Loucy (cell line): ENCODE measurements around the gene PCSK9.

ENCODE experiments used
- H2AFZ ChIP-seq: fragments of 200-600 bp; sonication (generic); 2 replicates; pipeline ENCODE4 v1.6.0; 2016; ENCODE audit warnings: antibody characterized with exemption, mild to moderate bottlenecking, low read length, moderate library complexity
- H3F3A ChIP-seq: fragments of 200-600 bp; 2 replicates; pipeline ENCODE4 v1.6.0; 2016; ENCODE audit warnings: antibody characterized with exemption, low read depth, mild to moderate bottlenecking
- H3K27me3 ChIP-seq: fragments of 200-600 bp; sonication (generic); 2 replicates; pipeline ENCODE4 v1.6.1; 2014; ENCODE audit warnings: low read length, mild to moderate bottlenecking; ENCODE audit not compliant: insufficient read depth, poor library complexity, severe bottlenecking
- H3K36me3 ChIP-seq: fragments of 200-600 bp; sonication (generic); 2 replicates; pipeline ENCODE4 v1.6.1; 2016; ENCODE audit warnings: low read length; ENCODE audit not compliant: insufficient read depth
- H3K4me1 ChIP-seq: fragments of 200-600 bp; sonication (generic); 2 replicates; pipeline ENCODE4 v1.5.1; 2014; ENCODE audit warnings: low read length, mild to moderate bottlenecking; ENCODE audit not compliant: insufficient read depth, poor library complexity, severe bottlenecking
- H3K4me2 ChIP-seq: fragments of 200-600 bp; sonication (generic); 2 replicates; pipeline ENCODE4 v1.6.0; 2014; ENCODE audit warnings: antibody characterized with exemption, low read length, low read depth, mild to moderate bottlenecking; ENCODE audit not compliant: poor library complexity, severe bottlenecking
- H3K4me3 ChIP-seq: fragments of 200-600 bp; sonication (generic); 2 replicates; pipeline ENCODE4 v1.5.1; 2014; ENCODE audit warnings: low read length, mild to moderate bottlenecking, mixed read lengths; ENCODE audit not compliant: poor library complexity, severe bottlenecking
- H3K79me2 ChIP-seq: fragments of 200-600 bp; sonication (generic); 2 replicates; pipeline ENCODE4 v1.6.1; 2014; ENCODE audit warnings: low read length; ENCODE audit not compliant: insufficient read depth
- H3K9ac ChIP-seq: fragments of 200-600 bp; sonication (generic); 2 replicates; pipeline ENCODE4 v1.6.0; 2014; ENCODE audit warnings: mild to moderate bottlenecking, low read depth, low read length, moderate library complexity; ENCODE audit not compliant: poor library complexity, severe bottlenecking
- H3K9me2 ChIP-seq: fragments of 200-600 bp; sonication (generic); replicated peaks from 2 replicates; pipeline ENCODE4 v1.6.1; 2016; ENCODE audit warnings: low read depth, low read length, mixed read lengths
- H3K9me3 ChIP-seq: fragments of 200-600 bp; sonication (generic); 2 replicates; pipeline ENCODE4 v1.6.1; 2014; ENCODE audit warnings: mild to moderate bottlenecking, antibody characterized with exemption, low read length, low read depth; ENCODE audit not compliant: insufficient read depth
- H4K20me1 ChIP-seq: fragments of 200-600 bp; sonication (generic); 2 replicates; pipeline ENCODE4 v1.6.0; 2014; ENCODE audit warnings: antibody characterized with exemption, low read length, mild to moderate bottlenecking; ENCODE audit not compliant: insufficient read depth, poor library complexity, severe bottlenecking
- CTCF ChIP-seq: fragments of 200-600 bp; sonication (generic); conservative IDR thresholded peaks from 2 replicates; pipeline ENCODE4 v1.5.1; 2014; ENCODE audit warnings: mild to moderate bottlenecking, antibody characterized with exemption, low read length
- EZH2phosphoT487 ChIP-seq: fragments of 200-600 bp; IDR thresholded peaks from 2 replicates; pipeline ENCODE4 v1.6.1; 2018; ENCODE audit warnings: antibody characterized with exemption, mild to moderate bottlenecking, moderate library complexity, borderline replicate concordance

PCSK9 gene

GRCh38 chr1:55039342-55040082 lies at the start of gene PCSK9:
TSS of gene PCSK9 (plus strand) at chr1:55039548. CDS start at chr1:55039838, 290 bp downstream.
- H3K79me2 ChIP-seq = no peaks in the 10 kb centered on the region
- no peaks in the 10 kb centered on the region for H4K20me1 ChIP-seq
- no peaks in the 10 kb centered on the region for H3F3A ChIP-seq
- H3K4me3 ChIP-seq = no peak within 1 kb of the TSS
- H3K4me1 ChIP-seq = no peaks in the 10 kb centered on the region
- no peaks in the 10 kb centered on the region for H3K36me3 ChIP-seq
- H3K9me3 ChIP-seq = no peaks in the 10 kb centered on the region
- H3K27me3 ChIP-seq = no peaks in the 10 kb centered on the region
- no peak for TF ChIP-seq CTCF
- TF ChIP-seq EZH2phosphoT487 = no peak
- no peaks in the 10 kb centered on the region for H3K9me2 ChIP-seq
- no peak within 1 kb of the TSS for H3K9ac ChIP-seq
- no peak within 1 kb of the TSS for H3K4me2 ChIP-seq
- no peak within 1 kb of the TSS for H2AFZ ChIP-seq

- no peak overlapping the region for H3K4me2 ChIP-seq
- no peak overlapping the region for H3K9ac ChIP-seq
- H2AFZ ChIP-seq = no peak overlapping the region
- H3K27me3 ChIP-seq = no peaks in the 10 kb centered on the region
- no peaks in the 10 kb centered on the region for H3K79me2 ChIP-seq
- no peaks in the 10 kb centered on the region for H3F3A ChIP-seq
- H3K36me3 ChIP-seq = no peaks in the 10 kb centered on the region
- TF ChIP-seq EZH2phosphoT487 = no peak
- no peaks in the 10 kb centered on the region for H3K4me1 ChIP-seq
- no peaks in the 10 kb centered on the region for H3K9me3 ChIP-seq
- no peaks in the 10 kb centered on the region for H4K20me1 ChIP-seq
- no peak overlapping the region for H3K4me3 ChIP-seq
- no peaks in the 10 kb centered on the region for H3K9me2 ChIP-seq
Observed at GRCh38 chr1:54989968-54990810, 49.2 kb upstream of the PCSK9 start.

- TF ChIP-seq CTCF (no peak), EZH2phosphoT487 (no peak)
- H3K9ac ChIP-seq = no peak overlapping the region
- no peaks in the 10 kb centered on the region for H3K9me3 ChIP-seq
- H3K36me3 ChIP-seq = no peaks in the 10 kb centered on the region
- no peak overlapping the region for H3K4me2 ChIP-seq
- no peaks in the 10 kb centered on the region for H3F3A ChIP-seq
- no peaks in the 10 kb centered on the region for H3K27me3 ChIP-seq
- no peaks in the 10 kb centered on the region for H3K9me2 ChIP-seq
- no peak overlapping the region for H2AFZ ChIP-seq
- H3K4me3 ChIP-seq = no peak overlapping the region
- no peaks in the 10 kb centered on the region for H4K20me1 ChIP-seq
- H3K4me1 ChIP-seq = no peaks in the 10 kb centered on the region
- H3K79me2 ChIP-seq = no peaks in the 10 kb centered on the region
Observed at GRCh38 chr1:54990916-54991315, 48.4 kb upstream of the PCSK9 start.
